SIG-M5 (cell line): ENCODE measurements around the gene CREBZF.
"Not testable (repeated sequence)": the region's sequence is repeated elsewhere in the genome, so short reads cannot be mapped to it uniquely, and the experiment has no call there.

ENCODE experiments used
- DNase-seq: peaks from one replicate; lab custom pipeline; 2025; lab: John Stamatoyannopoulos, UW

CREBZF gene

GRCh38 chr11:85626496-85626895, 38.4 kb downstream of the CREBZF start:
- DNase-seq, result no peak

GRCh38 chr11:85620256-85620655, 44.7 kb downstream of the CREBZF start:
- DNase-seq, result no peak

GRCh38 chr11:85619499-85619898, 45.4 kb downstream of the CREBZF start:
- DNase-seq, result no peak

- not testable (repeated sequence) for DNase-seq
Measured at GRCh38 chr11:85611643-85612042, 53.3 kb downstream of the CREBZF start.
